HG03432 (cell line): ENCODE results near the gene PARD3B.

Experiments
- ATAC-seq: cut with Tn5 transposase; IDR thresholded peaks from one replicate; pipeline ENCODE4 v1.9.1; 2021; ENCODE audit warnings: mild to moderate bottlenecking, moderate library complexity; ENCODE audit not compliant: unreplicated experiment

Gene PARD3B

GRCh38 chr2:205527801-205528200, 982.5 kb downstream of the PARD3B start:
- no peak for ATAC-seq

- no peak for ATAC-seq
Measured at GRCh38 chr2:205531072-205531471, 985.8 kb downstream of the PARD3B start.

GRCh38 chr2:205531489-205532148, 986.3 kb downstream of the PARD3B start:
- ATAC-seq = no peak

- ATAC-seq = no peak
Measured at GRCh38 chr2:205535001-205535400, 989.7 kb downstream of the PARD3B start.

- no peak for ATAC-seq
Measured at GRCh38 chr2:205539603-205540002, 994.3 kb downstream of the PARD3B start.

GRCh38 chr2:205540036-205540435, 994.8 kb downstream of the PARD3B start:
- ATAC-seq = no peak

GRCh38 chr2:205543262-205543843, 998.1 kb downstream of the PARD3B start:
- ATAC-seq = no peak

- ATAC-seq = no peak
Measured at GRCh38 chr2:205543937-205544702, 998.8 kb downstream of the PARD3B start.

GRCh38 chr2:205545971-205546816, 1000.9 kb downstream of the PARD3B start:
- no peak for ATAC-seq

- ATAC-seq = no peak
Measured at GRCh38 chr2:205555566-205556230, 1010.4 kb downstream of the PARD3B start.

GRCh38 chr2:205556357-205556756, 1011.1 kb downstream of the PARD3B start:
- no peak for ATAC-seq

GRCh38 chr2:205556841-205557539, 1011.7 kb downstream of the PARD3B start:
- ATAC-seq = no peak

GRCh38 chr2:205557873-205558272, 1012.6 kb downstream of the PARD3B start:
- no peak for ATAC-seq

GRCh38 chr2:205561441-205561840, 1016.2 kb downstream of the PARD3B start:
- no peak for ATAC-seq

- no peak for ATAC-seq
Measured at GRCh38 chr2:205563646-205564045, 1018.4 kb downstream of the PARD3B start.

GRCh38 chr2:205564346-205565141, 1019.3 kb downstream of the PARD3B start:
- no peak for ATAC-seq

GRCh38 chr2:205565142-205565522, 1019.9 kb downstream of the PARD3B start:
- ATAC-seq = no peak

GRCh38 chr2:205566606-205567168, 1021.4 kb downstream of the PARD3B start:
- no peak for ATAC-seq

- ATAC-seq = no peak
Measured at GRCh38 chr2:205568620-205569019, 1023.3 kb downstream of the PARD3B start.
